Neural progenitor cell (in vitro differentiated cells): Measurements from ENCODE around the gene DENND5B.

Source experiments
- CTCF ChIP-seq: fragments of 200-600 bp; sonication (generic); IDR thresholded peaks from 2 replicates; pipeline ENCODE4 v1.5.1; 2017; ENCODE audit warnings: antibody characterized with exemption, mild to moderate bottlenecking
- EZH2 ChIP-seq: fragments of 200-600 bp; sonication (generic); IDR thresholded peaks from 2 replicates; pipeline ENCODE4 v1.6.1; 2017; ENCODE audit warnings: antibody characterized with exemption, mild to moderate bottlenecking, moderate library complexity
- EZH2phosphoT487 ChIP-seq: fragments of 200-600 bp; sonication (generic); IDR thresholded peaks from 2 replicates; pipeline ENCODE4 v1.6.1; 2017; ENCODE audit warnings: antibody characterized with exemption

- TF ChIP-seq EZH2 = no peak
- no peak for TF ChIP-seq CTCF
- TF ChIP-seq EZH2phosphoT487 = no peak
Measured at GRCh38 chr12:31518680-31519227, 72.2 kb downstream of the DENND5B start.
